ENCODE results near the gene CTNND2.

CTNND2 gene

DNA sequence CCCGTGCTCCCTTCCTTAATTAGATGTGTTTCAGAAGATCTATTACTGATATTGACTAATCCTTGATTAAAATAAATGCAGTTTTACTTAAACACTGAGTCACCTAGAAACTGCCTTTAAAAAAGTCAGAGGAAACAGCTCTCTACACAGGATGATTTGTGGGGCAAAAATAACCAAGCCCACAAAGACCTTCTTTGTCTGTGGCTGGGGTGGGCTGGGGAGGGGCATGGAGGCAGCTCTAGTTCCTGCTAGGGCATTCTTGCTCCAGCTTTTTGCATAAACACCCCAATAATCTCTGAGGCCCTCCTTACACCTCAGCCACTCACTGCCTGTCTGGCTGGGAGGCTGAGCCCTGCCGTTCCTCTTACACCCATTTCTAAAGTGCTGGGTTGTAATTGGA, 915.6 kb downstream of the CTNND2 start:
- in situ Hi-C loops (cut with HindIII; ENCODE audit: low pct_unique_long_range_greater_than_20kb, low sequenced_read_pairs): no loop called here
- no peak for TF ChIP-seq JUND (IDR thresholded peaks at IDR 0.05; ENCODE audit: low read depth)
- no peak for DNase-seq (ENCODE audit: low read depth in 1 of 2, low spot score in 1 of 2)

DNA sequence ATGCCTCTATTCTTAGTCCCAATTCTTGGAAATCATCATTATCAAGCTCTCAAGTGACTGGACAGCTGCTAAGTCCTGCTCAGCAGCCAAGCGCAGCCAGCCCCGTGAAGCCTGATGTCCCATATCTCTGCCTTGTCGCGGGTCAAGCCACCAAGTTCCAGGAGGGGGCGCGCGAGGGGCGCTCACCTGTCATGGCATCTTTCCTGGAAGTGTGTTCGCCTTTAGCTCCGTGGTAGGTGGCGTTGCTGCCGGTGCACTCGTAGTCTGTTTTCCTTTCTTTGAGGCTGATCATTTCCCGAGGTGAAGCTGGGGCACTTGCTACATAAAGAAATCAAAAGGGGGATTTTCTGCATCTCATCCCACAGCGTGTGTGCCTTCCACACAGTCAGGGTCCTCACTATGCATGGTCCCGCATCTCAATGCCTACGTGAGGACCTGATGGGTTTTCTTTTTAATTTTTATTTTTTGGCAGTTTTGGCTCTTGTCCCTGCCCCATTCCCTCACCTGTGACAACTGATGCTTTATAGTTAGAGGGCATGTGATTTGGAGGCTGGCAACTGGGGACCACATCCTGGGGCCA, 916.2 kb downstream of the CTNND2 start:
- in situ Hi-C loops (cut with HindIII; ENCODE audit: low pct_unique_long_range_greater_than_20kb, low sequenced_read_pairs): no loop called here
- DNase-seq (ENCODE audit: low read depth in 1 of 2, low spot score in 1 of 2): peak in 1 of 2 experiments; percentile 66
- TF ChIP-seq JUND (IDR thresholded peaks at IDR 0.05; ENCODE audit: low read depth): no peak

DNA sequence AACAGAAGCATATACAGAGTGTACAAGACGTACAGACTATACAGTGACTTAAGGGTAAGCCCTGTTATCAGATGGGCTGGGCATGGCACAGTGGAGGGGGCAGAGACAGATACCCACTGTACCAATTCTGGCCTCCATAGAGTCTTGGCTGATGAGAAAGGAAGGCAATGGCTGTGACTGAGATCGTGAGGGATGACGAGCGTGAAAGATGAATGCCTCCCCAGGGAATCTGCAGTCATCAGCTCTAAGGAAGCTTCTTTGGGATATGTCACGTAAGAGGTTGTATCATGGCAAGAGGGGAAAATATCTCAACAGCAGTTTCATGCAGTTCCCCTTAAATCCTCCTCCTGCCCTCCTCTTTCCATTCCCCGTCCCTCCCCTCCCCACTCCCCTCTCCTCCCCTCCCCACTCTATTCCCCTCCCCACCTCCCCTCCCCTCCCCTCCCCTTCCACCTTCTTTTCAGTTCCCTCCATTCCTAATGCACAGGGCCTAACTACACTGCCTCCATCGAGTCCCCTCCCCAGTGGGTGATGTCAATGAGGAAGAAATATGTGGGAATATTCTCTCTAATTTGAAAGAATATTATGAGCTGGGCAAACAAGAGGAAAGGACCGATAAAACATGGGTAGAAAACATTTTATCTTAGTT, 916.8 kb downstream of the CTNND2 start:
- TF ChIP-seq JUND (IDR thresholded peaks at IDR 0.05; ENCODE audit: low read depth): no peak
- DNase-seq (ENCODE audit: low read depth in 1 of 2, low spot score in 1 of 2): no peak
- in situ Hi-C loops (cut with HindIII; ENCODE audit: low pct_unique_long_range_greater_than_20kb, low sequenced_read_pairs): no loop called here

DNA sequence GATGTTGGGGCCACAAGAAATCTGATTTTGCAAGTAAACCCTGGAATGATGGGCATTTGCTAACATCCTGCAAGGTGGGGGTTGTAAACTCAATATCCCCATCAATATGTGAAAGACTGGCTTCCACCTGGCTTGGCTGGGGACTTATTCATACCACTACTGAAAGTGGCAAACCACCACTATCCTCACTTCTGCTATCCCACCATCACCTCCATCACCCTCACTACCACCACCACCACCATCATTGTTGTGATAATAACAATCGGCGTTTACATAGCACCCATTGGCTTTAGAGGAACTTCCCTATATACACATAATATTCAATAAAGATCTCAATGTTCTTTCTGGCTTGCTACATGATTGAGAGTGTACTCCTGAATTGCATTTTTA, 918.5 kb downstream of the CTNND2 start:
- no peak for DNase-seq (ENCODE audit: low read depth in 1 of 2, low spot score in 1 of 2)
- TF ChIP-seq JUND (IDR thresholded peaks at IDR 0.05; ENCODE audit: low read depth): no peak
- in situ Hi-C loops (cut with HindIII; ENCODE audit: low pct_unique_long_range_greater_than_20kb, low sequenced_read_pairs): no loop called here

DNA sequence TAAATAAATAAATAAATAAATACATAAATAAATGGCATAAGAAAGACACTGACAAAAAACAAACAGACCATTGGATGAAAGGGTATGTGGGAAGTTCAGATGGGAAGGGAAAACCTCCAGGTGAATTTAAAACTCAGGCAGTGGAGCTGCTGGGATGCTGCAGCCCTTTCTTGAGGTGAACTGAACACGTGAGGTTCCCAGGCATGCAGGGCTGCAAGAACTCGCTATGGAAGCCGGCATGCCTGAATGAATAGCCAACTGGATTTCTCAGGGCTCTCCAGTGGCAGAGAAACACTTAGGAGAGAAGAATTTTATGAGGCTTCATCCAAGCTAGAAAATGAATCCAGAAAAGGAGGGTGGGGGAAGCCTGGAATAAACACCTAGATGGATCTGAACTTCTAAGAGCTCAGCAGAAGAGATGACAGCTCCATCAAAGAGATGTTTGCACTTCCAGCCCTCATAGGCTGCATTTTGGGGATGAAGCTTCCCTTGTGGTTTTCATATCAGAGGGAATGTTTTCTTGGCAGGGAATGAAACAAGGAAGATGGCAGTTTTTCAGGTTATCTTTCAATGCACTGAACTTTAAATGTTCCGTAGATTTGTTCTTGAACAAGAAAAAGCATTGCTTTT, 919.0 kb downstream of the CTNND2 start:
- in situ Hi-C loops (cut with HindIII; ENCODE audit: low pct_unique_long_range_greater_than_20kb, low sequenced_read_pairs): no loop called here
- no peak for DNase-seq (ENCODE audit: low read depth in 1 of 2, low spot score in 1 of 2)
- TF ChIP-seq JUND (IDR thresholded peaks at IDR 0.05; ENCODE audit: low read depth): no peak

DNA sequence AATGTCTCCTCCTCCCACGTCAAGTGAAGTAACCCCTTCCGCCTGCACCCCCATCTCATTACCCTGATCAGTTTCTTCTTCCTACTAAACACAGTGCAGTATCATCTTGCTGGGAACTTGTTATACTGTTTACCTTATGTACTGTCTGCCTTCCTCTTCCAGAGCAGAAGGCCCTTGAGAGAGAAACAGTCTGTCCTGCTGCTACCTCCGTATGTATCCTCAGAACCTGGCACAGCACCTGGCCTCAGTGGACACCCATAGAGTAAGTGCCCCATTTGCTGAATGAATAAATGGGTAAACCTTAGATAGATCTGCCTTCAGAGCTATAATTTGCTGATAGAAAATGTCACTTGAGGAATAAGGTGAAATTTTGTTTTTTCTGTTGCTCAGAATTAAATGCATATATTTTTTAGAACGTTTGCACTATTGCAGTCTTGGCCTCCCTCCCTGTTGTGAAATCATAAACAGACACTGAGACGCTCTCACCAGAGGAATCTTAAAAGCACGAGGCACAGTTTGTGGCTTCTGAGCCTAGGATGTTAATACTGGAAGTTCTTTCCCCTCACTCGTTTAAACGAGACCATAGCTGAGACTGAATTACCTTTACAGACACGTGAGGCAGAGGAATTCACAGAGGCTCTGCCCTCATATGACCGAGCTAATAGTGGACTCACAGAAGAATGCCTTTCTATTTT, 920.1 kb downstream of the CTNND2 start:
- no peak for TF ChIP-seq JUND (IDR thresholded peaks at IDR 0.05; ENCODE audit: low read depth)
- no peak for DNase-seq (ENCODE audit: low read depth in 1 of 2, low spot score in 1 of 2)
- in situ Hi-C loops (cut with HindIII; ENCODE audit: low pct_unique_long_range_greater_than_20kb, low sequenced_read_pairs): no loop called here

DNA sequence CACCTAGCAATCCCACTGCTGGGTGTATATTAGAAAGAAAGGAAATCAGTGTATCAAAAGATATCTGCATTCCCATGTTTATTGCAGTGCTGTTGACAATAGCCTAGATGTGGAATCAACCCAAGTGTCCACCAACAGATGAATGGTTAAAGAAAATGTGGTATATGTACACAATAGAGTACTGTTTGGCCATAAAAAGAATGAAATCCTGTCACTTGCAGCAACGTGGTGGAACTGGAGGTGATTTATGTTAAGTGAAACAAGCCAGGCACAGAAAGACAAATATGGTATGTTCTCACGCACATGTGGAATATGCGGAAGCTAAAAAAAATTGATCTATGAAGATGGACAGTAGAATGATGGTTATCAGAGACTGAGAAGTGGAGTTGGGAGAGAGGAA, 921.6 kb downstream of the CTNND2 start:
- DNase-seq (ENCODE audit: low read depth in 1 of 2, low spot score in 1 of 2): no peak
- in situ Hi-C loops (cut with HindIII; ENCODE audit: low pct_unique_long_range_greater_than_20kb, low sequenced_read_pairs): no loop called here
- TF ChIP-seq JUND (IDR thresholded peaks at IDR 0.05; ENCODE audit: low read depth): no peak

DNA sequence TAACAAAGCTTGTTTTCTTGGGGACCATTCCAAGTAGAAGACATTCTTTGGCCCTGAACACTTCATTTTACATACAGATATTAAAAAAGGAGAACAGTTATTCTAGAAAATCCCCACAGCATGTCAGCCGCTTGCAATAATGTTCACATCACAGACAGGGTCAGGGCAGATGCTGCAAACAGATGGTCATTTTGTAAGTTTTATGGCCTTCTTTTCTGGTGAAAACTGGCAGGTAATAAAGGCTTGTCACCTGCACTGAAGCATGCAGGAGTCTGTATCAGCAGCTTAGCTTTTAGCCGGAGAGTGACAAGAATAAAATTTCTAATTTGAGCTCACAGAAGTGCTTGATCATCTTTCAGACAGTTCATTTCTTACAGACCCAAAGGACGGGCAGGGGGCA, 922.3 kb downstream of the CTNND2 start:
- TF ChIP-seq JUND (IDR thresholded peaks at IDR 0.05; ENCODE audit: low read depth): no peak
- in situ Hi-C loops (cut with HindIII; ENCODE audit: low pct_unique_long_range_greater_than_20kb, low sequenced_read_pairs): no loop called here
- DNase-seq (ENCODE audit: low read depth in 1 of 2, low spot score in 1 of 2): no peak

DNA sequence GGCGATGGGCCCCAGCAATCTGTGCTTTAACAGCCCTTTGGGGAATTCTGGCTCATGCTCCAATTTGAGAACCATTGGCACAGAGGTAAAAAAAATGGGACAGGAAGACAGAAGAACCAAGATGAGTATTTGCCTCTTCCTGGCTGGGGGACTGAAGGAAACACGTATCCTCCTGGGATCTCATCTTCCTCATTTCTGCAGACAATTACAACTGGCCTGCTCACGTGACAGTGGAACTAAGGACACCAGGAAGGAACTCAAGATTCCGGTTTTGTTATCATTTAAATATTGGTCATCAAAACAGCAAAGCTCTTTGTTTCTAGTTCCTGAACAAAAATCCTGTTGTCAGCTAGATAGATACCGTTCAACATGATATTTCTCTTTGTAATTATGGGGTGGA, 927.2 kb downstream of the CTNND2 start:
- in situ Hi-C loops (cut with HindIII; ENCODE audit: low pct_unique_long_range_greater_than_20kb, low sequenced_read_pairs): no loop called here

DNA sequence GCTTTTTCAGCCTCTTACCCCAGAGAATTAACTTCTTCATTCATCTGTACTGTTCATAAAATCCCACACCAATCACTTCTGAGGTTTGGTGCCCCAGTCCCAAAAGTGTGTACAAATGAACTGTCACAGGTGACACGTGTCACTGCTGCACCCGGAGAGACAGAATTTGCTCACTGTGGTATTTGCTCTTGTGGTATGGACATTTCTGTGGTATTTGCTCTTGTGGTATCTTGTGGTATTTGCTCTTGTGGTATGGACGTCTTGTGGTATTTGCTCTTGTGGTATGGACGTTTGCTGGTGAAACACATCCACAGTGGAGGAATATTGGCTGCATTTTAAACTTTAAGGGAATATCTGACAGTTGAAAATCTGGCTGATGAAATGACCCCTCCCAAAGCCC, 928.3 kb downstream of the CTNND2 start:
- in situ Hi-C loops (cut with HindIII; ENCODE audit: low pct_unique_long_range_greater_than_20kb, low sequenced_read_pairs): no loop called here
- no peak for TF ChIP-seq JUND (IDR thresholded peaks at IDR 0.05; ENCODE audit: low read depth)
- peak in 1 of 2 experiments; percentile 62 for DNase-seq (ENCODE audit: low read depth in 1 of 2, low spot score in 1 of 2)

More for the DNA sequence above, 927.2 kb downstream of the CTNND2 start:
- no peak for TF ChIP-seq JUND (IDR thresholded peaks at IDR 0.05; ENCODE audit: low read depth)
- no peak for DNase-seq (ENCODE audit: low read depth in 1 of 2, low spot score in 1 of 2)

DNA sequence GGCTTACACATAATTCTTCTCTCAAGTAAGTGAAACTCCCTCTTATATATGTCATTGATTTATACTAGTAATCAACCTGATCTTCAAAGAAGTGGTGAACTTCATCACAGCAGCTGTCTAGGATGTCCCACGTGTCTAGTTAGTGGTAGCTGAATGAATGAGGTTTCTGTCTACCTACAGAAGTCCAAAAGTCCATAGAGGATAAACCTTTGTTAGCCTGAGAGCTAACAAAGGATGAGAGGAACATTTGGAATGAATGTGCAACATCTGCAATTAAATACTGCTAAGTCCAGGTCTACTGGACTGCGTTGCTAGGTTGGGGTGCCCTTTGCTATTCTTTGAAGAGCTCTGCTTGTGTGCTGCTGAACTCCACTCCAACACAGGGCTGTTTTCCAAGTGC, 929.4 kb downstream of the CTNND2 start:
- TF ChIP-seq JUND (IDR thresholded peaks at IDR 0.05; ENCODE audit: low read depth): no peak
- in situ Hi-C loops (cut with HindIII; ENCODE audit: low pct_unique_long_range_greater_than_20kb, low sequenced_read_pairs): no loop called here
- no peak for DNase-seq (ENCODE audit: low read depth in 1 of 2, low spot score in 1 of 2)

DNA sequence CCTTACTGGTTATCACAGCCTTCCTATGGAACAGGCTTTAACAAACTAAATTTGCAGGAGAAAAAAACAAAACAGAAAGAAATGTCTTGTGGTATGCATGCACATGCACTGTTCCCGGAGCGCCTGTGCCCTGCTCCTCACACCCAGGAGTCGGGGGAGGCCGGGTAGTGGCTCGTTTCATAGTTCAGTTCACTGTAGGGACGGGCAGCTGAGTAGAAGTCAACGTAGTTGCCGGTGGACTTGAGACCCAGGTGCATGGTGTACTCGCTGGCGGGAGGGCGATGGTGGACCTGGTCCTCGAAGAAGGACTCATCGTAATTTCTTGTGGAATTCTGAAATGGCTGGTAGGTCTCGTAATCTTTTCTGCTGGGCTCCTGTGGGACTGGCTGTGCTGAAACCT, 930.9 kb downstream of the CTNND2 start:
- DNase-seq (ENCODE audit: low read depth in 1 of 2, low spot score in 1 of 2): no peak
- in situ Hi-C loops (cut with HindIII; ENCODE audit: low pct_unique_long_range_greater_than_20kb, low sequenced_read_pairs): no loop called here
- no peak for TF ChIP-seq JUND (IDR thresholded peaks at IDR 0.05; ENCODE audit: low read depth)

DNA sequence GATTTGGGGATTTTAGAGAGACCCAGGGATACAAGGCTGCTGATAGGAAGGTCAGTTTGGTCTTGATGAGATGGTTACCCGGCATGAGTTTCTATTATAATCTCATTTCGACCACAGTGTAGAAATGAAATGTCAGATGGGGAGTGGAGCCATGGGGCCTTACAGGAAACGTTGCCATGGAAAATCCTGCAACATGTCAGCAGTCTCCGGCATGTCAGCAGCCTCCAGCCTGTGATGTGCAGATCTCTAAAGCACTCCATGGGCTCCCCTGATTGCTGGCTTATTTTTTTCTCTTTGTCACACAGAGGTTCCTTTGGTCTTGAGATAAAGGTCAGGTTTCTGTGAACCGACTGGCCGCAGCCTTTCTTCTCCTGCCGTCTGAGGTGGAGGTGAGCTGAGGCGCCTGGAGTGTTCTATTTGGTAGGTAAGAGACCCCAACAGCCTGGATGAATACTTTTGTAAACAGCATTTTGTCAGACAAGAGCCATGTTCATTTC, 934.5 kb downstream of the CTNND2 start:
- TF ChIP-seq JUND (IDR thresholded peaks at IDR 0.05; ENCODE audit: low read depth): no peak
- no peak for DNase-seq (ENCODE audit: low read depth in 1 of 2, low spot score in 1 of 2)
- in situ Hi-C loops (cut with HindIII; ENCODE audit: low pct_unique_long_range_greater_than_20kb, low sequenced_read_pairs): no loop called here
